IPS DF 19.7 (cell line): ENCODE results near the gene WWTR1.

Experiments
- DNase-seq: peaks from one replicate; pipeline ENCODE4 v3.0.0-alpha.2; 2013; ENCODE audit warnings: low read depth, low spot score

The WWTR1 gene

DNA sequence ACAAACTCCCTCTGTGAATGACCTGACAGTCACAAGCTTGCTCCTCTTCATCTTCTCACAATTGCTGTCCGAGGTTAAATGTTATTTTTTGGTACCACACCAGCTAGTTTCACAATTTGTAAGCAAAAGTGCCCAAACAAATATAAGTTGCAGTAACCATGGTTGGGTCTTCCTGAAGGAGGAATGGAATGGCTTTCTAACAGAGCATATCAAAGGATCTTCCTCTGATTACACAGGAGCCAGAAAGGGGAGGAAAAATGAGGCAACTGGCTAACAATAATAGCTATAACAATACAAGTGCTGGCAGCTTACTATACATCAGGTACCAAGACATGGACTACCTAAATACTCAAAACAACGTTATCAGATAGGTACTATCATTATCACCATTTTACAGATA, 90.4 kb downstream of the WWTR1 start:
- no peak for DNase-seq

DNA sequence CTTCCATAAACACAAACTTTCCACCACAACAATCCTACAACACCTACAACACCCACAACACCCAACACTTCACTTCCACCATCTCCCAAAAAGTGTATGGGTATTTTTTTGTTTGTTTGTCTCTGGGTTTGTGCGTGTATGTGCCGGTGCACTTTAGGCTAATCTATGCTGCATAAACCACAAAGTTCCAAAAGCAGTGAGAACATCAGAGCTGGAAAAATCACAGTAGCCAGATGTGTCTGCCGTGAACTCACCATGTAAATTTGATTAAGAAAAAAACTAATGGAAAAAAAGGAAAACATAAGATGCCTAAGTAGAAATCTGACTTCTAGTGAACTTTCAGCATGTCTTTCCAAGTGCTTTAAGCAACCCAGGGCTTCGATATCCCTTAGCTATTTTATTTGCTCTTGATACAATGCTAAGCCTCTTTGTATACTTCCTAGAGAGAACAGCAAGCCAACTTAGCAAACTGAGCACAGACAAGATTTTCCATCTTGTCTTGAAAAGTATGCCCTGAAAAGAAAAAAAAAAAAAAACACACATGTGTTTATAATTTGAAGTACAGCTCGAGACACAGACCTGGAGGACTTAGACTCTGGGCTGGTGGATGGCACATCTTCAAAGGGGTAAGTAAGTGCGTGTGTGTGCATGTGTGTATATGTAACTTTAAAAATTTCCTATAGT, 91.4 kb downstream of the WWTR1 start:
- DNase-seq = no peak

DNA sequence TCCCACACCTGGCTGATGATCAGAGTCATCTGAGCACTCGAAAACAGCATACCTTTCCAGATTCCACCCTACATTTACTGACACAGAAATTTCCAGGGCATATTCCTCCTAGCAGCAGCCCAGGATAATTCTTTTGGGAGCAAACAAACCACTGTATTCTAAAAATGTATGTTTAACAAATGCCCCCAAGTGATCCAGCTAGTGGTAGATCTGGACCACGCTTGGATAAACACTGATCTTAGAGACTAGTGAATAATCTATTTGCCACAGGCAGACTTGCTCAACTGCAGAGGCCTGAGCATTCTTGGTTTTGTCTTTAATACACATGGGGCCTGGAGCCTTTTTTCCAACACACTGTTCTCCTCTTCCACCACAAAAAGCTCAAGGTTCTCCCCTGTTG, 93.7 kb downstream of the WWTR1 start:
- no peak for DNase-seq

DNA sequence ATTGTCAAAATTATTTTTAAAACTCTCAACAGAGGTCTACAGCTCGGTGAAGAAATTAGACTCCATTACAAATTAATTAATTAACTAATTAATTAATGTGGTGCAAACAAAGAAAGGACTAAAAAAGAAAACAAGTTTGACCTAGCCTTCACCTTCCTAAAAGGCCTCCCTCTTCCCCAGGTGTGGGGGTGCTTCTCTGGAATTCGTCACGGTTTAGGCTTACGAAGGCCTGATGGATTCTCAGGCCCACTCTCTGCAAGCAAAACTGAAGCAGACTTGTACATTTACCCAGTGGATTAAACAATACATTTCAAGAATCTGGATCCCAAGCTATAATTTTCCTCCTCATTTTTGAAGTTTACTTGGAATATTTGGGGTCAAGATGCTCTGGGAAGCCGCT, 94.7 kb downstream of the WWTR1 start:
- no peak for DNase-seq

DNA sequence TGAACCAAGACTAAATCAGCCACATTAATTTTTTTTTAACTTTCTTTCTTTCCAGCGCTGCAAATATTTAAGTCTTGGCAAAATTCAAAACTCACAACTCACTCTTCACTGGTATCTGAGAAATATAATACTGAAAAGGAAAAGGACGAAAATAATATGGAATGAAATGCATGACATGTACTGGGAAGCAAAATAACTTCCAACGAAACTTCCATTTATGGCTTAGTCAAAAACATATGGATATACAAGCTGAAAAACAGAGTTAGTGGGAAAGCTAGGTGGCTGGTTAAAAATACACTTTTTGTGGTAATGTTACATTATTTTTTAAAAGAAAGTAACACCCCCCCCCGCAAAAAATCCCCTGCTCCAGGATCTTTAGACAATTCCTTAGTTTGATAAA, 97.2 kb downstream of the WWTR1 start:
- DNase-seq = no peak

DNA sequence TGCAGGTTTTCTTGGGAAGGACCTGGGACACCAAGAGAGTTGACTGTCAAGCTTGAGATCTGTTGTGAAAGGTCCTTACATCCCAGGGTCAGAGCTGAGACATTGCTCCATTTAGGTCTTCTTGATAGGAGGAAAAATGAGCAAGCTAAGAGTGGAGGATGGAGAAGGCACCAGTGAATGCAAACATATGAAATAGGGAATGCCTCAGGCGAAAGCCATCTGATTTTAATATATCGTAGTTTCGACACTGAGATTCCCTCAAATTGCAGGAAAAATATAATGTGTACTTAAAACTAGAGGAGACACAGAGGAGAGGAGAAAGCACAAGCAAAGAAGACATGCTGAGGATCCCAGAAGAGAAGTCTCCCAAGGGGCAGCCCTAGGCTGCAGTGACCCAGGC, 97.8 kb downstream of the WWTR1 start:
- DNase-seq = no peak

DNA sequence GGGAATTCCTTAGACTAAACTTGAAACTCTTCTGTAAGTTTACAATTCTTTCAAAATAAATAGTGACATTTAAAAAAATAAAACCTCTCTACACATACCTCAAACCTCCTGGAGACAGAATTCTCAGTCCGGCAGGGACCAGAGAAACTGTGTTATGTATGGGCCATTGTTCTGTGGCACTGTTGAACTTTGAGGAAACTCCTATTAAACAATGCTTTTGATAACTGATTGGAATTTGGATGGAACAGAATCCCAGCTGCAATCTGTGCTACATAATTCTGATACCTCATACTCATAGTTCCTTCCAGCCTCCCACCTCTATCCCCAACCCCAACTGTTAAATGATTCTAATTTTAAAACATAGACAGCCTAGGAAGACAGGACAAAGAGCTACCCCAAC, 98.3 kb downstream of the WWTR1 start:
- DNase-seq = no peak

DNA sequence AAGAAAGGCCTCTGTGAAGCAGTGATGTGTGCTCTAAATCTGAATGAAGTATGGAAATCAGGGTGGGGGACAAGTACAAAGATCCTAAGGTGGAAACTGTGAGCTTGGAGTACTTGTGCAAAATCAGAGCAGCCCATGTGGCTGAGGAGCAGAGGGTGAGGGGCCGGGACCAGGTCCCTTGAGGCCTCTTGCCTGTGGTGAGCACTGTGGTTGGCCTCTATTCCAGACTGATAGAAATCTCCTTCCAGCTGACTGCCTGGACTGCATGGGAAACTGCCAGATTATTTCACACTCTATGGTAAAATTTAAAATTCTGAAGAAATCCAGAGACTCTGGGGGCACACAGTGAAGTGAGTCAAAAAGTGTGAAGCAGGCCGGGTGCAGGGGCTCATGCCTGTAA, 101.9 kb downstream of the WWTR1 start:
- no peak for DNase-seq

DNA sequence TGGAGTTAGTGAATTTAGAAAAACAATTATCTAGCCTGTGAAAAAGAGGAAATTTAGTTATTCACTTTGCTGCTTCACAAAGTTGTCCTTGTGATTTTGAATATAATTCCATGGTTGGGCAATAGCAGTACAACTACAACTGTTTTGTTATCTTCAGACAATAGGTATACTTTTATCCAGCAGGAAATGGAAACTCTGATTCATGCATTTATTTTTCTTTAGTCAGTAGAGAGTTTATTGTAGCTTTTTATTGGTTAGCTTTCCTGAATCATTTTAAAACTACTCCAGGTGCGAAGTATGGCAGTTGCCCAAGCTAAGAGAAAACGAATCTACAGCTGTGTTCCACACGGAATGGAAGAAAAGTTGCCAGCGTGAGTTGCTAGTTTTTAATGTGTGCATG, 103.0 kb downstream of the WWTR1 start:
- no peak for DNase-seq

DNA sequence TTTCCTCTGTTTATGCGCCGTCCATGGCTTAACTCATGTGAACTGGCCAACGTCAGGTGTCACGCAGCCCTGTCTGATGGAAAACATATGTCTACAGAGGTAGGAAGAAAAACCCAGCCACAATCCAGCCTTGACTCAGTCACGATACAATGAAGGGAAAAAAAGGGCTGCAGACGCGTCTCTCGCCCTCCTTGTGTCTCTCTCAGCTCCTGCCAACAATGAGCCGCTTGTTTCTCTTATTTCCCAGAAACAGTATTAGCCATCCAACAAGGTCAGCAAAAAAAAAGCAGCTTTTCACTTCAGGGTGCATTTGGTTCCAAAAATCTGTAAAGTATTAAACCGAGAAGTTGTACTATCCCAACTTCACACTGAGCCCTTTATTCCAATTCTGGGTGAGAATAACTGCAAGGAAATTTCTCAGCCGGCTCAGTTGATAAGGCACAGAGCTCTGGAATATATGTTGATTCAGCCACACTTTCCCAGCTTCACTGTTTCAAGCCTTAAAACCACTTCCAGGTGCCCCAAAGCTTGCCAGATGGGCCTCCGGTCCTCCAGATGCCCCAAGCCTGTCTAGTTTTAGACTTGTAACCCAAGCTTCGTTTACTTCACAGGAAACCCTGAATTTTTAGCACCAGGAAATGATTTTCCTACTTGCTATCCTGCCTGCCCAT, 103.9 kb downstream of the WWTR1 start:
- DNase-seq = no peak

DNA sequence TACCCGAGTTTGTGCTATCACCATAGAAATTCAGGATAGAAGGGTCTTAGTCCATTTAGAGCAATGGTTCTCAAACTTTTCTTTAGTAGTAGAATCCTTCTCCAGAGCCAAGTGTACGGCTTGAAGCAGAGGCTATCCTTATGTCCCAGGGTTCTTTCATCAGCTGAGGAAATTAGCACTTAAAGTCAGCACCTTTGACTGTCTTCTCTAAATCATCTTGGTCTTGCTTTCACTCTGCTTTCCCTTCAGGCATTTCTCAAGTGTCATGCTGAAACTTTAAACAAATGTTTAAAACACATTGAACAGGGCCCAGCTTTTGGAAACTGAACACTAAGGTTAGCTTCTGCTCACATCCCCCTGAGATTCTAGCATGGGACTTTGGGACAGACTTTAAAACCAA, 105.1 kb downstream of the WWTR1 start:
- no peak for DNase-seq

DNA sequence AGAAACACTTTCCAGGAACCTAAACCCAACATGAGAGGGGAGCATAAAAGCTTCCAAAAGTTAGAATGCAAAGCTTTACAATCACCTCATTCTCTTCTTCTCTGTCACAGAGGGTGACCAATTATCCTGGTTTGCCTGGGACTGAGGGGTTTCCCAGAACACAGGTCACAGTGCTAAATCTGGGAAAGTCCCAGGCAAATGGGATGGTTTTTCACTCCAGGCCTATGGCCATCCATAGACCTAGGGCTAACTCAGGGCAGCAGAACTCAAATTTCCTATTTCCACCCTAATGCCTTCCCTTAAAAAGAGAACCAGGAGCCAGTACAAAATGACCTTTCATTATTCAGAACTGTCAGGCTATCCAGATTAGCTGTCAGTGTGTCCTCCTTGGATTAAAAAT, 106.3 kb downstream of the WWTR1 start:
- no peak for DNase-seq

DNA sequence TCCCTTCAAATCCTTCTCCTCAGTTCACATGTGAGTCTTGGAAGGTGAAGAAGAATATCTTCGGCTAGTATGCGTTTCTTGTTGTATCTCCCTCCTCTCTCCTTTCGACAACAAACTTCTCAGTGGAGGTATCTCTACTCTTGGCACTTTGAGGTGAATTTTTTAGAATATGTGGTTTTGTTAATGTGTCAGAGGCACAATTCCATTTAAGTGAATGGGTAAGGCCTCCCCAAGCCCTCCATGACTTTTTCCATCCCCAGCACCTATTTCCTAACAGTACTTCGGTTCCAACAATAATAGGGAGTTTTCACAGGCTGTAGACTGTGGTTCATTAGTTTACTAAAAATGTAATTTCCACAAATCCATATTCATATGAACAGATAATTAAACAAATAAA, 109.2 kb downstream of the WWTR1 start:
- DNase-seq = no peak

DNA sequence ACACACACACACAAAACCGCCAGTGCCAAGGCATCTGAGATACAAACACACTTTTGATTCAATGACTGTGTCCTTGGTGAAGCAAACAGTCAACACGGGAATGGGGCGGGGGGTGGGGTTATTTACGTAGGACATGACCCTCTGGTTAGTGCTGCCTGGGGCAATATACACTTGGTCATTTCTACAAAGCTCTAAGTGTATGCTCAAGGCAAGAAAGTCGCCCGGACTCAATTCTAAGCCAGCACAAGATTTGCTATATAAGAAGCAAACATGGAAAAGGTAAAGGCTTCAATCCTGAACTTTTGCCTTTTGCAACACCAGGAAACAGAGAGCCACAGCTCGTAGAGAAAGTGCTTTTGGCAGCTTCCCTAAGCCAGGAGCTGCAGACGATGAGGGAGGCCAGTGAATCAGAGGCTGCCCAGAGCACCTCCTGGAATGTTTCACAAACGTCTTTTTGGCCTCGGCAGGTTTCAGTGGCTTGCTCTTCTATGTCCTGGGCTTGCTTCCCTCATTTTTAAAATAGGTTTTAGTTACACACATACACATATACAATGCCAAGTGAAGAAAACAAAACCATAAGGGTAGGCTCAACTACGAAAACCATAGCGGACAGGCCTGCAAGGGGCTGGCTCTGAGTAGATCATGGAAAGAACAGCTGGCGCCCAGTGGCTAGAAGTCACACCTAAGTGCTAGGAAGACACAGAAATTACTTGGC, 109.7 kb downstream of the WWTR1 start:
- no peak for DNase-seq

DNA sequence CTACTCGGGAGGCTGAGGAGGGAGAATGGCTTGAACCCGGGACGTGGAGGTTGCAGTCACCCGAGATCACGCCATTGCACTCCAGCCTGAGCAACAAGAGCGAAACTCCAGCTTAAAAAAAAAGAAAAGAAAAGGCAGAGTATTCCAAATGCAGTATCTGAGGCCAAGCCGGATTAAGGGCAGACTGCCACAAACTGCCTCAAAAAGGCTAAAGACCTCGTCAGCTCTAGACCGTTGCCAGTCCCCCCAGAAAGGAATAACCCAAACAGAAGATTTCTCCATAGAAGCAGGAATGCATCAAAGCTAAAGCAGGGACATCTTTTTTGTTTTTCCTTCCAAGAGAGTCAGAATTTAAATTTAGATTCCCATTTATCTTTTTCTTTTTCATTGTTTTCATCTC, 110.4 kb downstream of the WWTR1 start:
- no peak for DNase-seq

DNA sequence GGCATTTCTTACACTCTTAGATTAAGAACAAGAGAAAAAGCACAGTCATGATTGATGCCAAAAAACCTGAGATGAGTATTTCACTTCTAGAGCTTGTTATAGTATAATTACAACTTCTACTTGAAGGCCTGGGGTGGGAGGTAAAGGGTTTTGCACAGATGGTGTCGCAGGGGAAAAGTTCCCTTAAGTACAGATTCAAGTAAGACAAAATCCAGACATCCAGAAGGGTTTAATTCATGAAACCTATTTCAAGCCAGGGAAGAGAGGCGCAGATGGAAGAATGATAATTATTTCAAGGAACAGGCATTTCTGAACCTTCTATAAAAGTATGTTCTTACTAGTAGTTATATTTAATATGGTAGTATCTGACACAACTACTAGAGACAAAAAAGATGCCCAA, 112.8 kb downstream of the WWTR1 start:
- no peak for DNase-seq

DNA sequence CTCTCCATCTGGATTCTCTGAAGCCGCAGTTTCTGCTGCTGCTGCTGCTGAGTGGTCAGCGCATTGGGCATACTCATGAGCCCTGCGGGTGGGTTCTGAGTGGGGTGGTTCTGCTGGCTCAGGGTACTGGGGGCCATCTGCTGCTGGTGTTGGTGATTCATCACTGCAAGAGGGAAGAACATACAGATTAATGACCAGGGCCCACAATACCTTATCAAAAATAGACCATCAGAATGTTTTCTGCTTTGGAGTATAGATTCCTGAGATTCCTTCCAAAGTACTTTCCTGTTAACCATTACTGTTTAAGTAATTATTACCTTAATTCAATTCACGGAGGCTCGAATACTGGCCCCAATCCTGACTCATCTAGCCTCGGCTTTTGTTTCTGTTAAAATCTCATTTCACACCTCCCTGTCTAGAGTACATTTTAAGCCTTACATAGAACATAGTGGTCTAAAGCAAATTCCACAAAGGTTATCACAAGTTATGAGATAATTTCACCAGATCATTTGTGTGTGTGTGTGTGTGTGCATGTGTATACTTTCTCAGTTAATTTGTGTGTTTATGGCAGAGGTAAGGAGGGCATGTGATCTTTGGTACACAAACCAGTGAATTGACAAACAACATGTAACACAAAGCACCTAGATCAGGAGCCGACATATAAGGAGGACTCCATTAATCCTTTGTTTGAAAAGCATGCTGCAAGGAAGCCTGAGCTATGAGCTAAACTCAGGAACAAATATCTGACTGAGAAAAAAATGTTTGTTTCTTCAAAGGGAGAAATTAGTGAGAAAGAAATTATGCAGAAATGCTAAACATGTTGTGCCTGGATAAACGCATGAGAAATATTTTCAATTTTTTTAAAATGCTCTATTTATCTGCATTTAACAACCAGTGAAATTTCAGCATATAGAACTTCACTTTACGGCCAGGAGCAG, 115.2 kb downstream of the WWTR1 start:
- DNase-seq = no peak

DNA sequence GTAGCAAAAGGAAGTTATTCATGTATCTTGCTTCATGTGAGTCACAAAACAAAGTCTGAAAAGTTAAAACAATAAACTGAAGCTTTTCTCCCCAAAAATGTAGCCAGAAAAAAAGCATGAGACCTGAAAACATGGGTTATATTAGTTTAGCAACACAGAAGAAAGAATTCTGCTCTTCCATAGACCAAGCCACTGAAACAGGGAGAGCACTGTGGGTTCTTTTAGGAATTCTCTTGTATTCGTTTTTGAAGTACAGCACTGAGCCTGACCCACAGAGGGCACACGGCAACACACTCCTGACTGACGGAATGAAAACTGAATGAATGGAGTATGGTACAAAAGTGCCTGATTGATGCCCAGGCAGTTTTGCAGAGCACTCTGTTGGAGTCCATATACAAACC, 116.7 kb downstream of the WWTR1 start:
- no peak for DNase-seq

DNA sequence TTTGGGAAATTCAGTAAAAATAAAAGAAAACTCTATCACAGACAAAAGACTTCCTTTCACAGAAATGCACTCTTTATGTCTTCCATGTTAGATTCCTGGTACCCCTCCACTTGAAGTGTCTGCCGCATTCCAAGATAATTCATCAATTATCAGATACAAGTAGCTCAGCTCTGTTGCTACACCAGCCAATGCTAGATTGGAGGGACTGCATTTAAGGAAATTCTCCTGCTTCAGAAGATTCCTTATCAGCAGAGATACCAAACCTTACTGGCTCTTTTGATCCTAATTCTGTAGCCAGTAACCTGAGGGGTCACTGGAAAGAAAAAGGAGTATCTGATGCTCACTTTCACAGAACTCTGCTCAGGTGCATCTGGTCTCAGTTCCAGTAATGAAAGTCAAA, 119.5 kb downstream of the WWTR1 start:
- no peak for DNase-seq

DNA sequence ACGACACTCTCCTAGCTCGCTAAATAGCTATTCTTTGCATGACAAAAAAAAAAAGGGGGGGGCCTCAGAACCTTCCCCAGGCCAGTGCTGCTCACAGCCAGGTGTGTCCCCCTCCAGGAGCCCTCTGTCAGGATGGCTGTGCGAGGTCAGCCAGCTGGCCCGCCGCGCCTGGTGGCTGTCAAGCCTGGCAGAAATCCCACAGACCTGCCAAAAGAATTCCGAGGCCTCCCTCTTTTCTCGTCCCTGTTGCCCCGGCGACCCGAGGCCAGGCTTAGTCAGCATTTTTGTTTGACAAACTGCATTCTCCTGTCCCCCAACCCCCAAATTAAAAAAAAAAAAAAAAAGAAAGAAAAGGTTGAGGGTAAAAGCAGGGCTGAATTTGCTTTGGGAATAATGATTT, 121.4 kb downstream of the WWTR1 start:
- DNase-seq = no peak

DNA sequence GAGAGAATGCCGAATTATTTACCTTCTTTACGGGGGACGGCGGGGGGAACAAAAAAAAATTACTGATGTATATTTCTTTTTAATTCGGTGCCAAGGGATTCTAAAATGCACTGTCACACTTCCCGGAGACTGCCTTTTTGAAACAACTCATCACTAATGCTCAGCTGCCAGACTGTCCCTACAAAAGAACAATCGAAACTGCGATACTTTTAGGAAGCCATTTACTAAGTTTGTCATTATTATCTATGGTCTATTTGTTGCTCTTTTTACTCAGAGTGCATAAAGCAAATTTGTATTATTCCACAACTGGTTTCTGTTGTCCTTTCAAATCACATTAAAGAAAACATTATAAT, 122.5 kb downstream of the WWTR1 start:
- DNase-seq = no peak

DNA sequence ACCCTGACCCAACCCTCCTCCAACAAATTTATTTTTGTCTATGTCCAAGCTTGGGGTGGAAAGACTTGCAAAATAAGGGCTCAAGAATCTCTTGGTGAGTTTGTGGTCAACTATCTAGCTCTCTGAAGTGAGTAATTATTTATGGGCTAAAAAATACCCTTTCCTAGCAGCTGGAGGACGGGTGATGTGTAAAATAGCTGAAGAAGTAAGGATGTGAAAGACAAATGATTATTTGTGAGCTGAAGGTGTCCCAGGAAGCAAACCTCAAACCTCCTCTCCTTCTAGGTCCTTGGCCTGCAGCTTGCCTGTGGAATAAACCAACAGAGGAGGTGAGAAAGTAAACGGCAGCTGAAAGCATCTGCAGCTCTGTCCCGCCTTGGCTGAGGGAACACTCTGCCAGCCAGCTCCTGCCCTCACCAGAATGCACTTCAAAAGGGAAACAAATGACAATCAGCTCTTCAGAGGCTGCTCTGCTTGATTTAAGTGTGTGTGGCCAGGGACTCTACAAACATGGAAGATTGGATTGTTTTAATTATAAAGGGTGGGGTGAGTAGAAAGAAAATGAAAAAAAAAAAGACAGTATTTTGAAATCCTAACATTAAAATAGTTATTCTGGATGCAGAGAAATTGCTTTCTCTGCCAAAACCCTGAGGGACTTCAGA, 123.0 kb downstream of the WWTR1 start:
- DNase-seq = no peak
